Measurements from ENCODE around the gene DYSF.

Gene DYSF

GRCh38 chr2:71599038-71599437 lies 145.7 kb downstream of the DYSF start:
- H3K27ac ChIP-seq (ENCODE audit: low read depth, low read length), result no peak overlapping the region

GRCh38 chr2:71599646-71600236 lies 146.4 kb downstream of the DYSF start:
- Histone ChIP-seq H3K4me2 (ENCODE audit: low read length) (no peak overlapping the region), H3F3A (ENCODE audit: control insufficient read depth, insufficient read depth) (no peaks in the 10 kb centered on the region), H4K20me1 (ENCODE audit: control insufficient read depth, insufficient read depth, low read depth, low read length) (no peaks in the 10 kb centered on the region), H3K79me2 (ENCODE audit: control insufficient read depth, low read length) (no peaks in the 10 kb centered on the region), H3K9me2 (replicated peaks; ENCODE audit: control insufficient read depth, low read length) (no peaks in the 10 kb centered on the region), H3K9me3 (ENCODE audit: control insufficient read depth, insufficient read depth, low read length) (no peaks in the 10 kb centered on the region), H3K4me3 (ENCODE audit: low read length) (no peak overlapping the region), H3K27me3 (ENCODE audit: control insufficient read depth, low read length) (no peaks in the 10 kb centered on the region), H3K27ac (ENCODE audit: low read depth, low read length) (no peak overlapping the region), H3K4me1 (ENCODE audit: control insufficient read depth, low read length) (no peaks in the 10 kb centered on the region), H3K36me3 (ENCODE audit: control insufficient read depth, low read length) (no peaks in the 10 kb centered on the region)
- no peak for TF ChIP-seq CTCF (IDR thresholded peaks at IDR 0.05; ENCODE audit: low read depth, low read length, poor library complexity, severe bottlenecking)
- no peak for TF ChIP-seq EZH2phosphoT487 (IDR thresholded peaks at IDR 0.05; ENCODE audit: borderline replicate concordance, low read length)

More at GRCh38 chr2:71599038-71599437, 145.7 kb downstream of the DYSF start:
- Histone ChIP-seq H3K79me2 (ENCODE audit: control insufficient read depth, low read length) (no peaks in the 10 kb centered on the region), H3K27me3 (ENCODE audit: control insufficient read depth, low read length) (no peaks in the 10 kb centered on the region), H4K20me1 (ENCODE audit: control insufficient read depth, insufficient read depth, low read depth, low read length) (no peaks in the 10 kb centered on the region), H3K4me2 (ENCODE audit: low read length) (no peak overlapping the region), H3K4me3 (ENCODE audit: low read length) (no peak overlapping the region), H3K4me1 (ENCODE audit: control insufficient read depth, low read length) (no peaks in the 10 kb centered on the region), H3K9me2 (replicated peaks; ENCODE audit: control insufficient read depth, low read length) (no peaks in the 10 kb centered on the region), H3F3A (ENCODE audit: control insufficient read depth, insufficient read depth) (no peaks in the 10 kb centered on the region), H3K9me3 (ENCODE audit: control insufficient read depth, insufficient read depth, low read length) (no peaks in the 10 kb centered on the region), H3K36me3 (ENCODE audit: control insufficient read depth, low read length) (no peaks in the 10 kb centered on the region)
- TF ChIP-seq CTCF (IDR thresholded peaks at IDR 0.05; ENCODE audit: low read depth, low read length, poor library complexity, severe bottlenecking), result no peak
- TF ChIP-seq EZH2phosphoT487 (IDR thresholded peaks at IDR 0.05; ENCODE audit: borderline replicate concordance, low read length), result no peak

- no peaks in the 10 kb centered on the region for H3K9me2 ChIP-seq (replicated peaks; ENCODE audit: control insufficient read depth, low read length)
- no peaks in the 10 kb centered on the region for H4K20me1 ChIP-seq (ENCODE audit: control insufficient read depth, insufficient read depth, low read depth, low read length)
- no peaks in the 10 kb centered on the region for H3K4me1 ChIP-seq (ENCODE audit: control insufficient read depth, low read length)
- H3K79me2 ChIP-seq (ENCODE audit: control insufficient read depth, low read length), result no peaks in the 10 kb centered on the region
- H3K9me3 ChIP-seq (ENCODE audit: control insufficient read depth, insufficient read depth, low read length), result no peaks in the 10 kb centered on the region
- H3K27me3 ChIP-seq (ENCODE audit: control insufficient read depth, low read length), result no peaks in the 10 kb centered on the region
- TF ChIP-seq EZH2phosphoT487 (IDR thresholded peaks at IDR 0.05; ENCODE audit: borderline replicate concordance, low read length) (no peak), CTCF (IDR thresholded peaks at IDR 0.05; ENCODE audit: low read depth, low read length, poor library complexity, severe bottlenecking) (no peak)
- H3K27ac ChIP-seq (ENCODE audit: low read depth, low read length), result no peak overlapping the region
- no peaks in the 10 kb centered on the region for H3K36me3 ChIP-seq (ENCODE audit: control insufficient read depth, low read length)
- no peaks in the 10 kb centered on the region for H3F3A ChIP-seq (ENCODE audit: control insufficient read depth, insufficient read depth)
- H3K4me2 ChIP-seq (ENCODE audit: low read length), result no peak overlapping the region
- H3K4me3 ChIP-seq (ENCODE audit: low read length), result no peak overlapping the region
Measured at GRCh38 chr2:71600555-71600954, 147.2 kb downstream of the DYSF start.
